Left lung (tissue), 10 donors: ENCODE data around the gene PLEKHG3. TPM values are rescaled to one million over a fixed set of nuclear protein-coding genes. Genes with fewer than 3 reads are reported as not detected.

Source experiments
- ATAC-seq: fragments of 200-7000 bp; cut with Tn5 transposase; one replicate; pipeline ENCODE4 v1.9.1; 2020; ENCODE audit warnings: moderate library complexity
- DNase-seq, 4 donors: peaks; one replicate each; pipeline ENCODE4 v3.0.0-alpha.2; 2013 to 2020
- H3K27ac ChIP-seq, 2 donors: fragments of 200-600 bp; sonication (generic) in 1 of 2; one replicate each; pipeline versions ENCODE4 v1.5.0 to v1.8.0; 2020 to 2021
- H3K27me3 ChIP-seq, 2 donors: fragments of 200-600 bp; sonication (generic) in 1 of 2; one replicate each; pipeline versions ENCODE4 v1.5.0 to v1.8.0; 2020 to 2021
- H3K36me3 ChIP-seq, 2 donors: fragments of 200-600 bp; sonication (generic) in 1 of 2; one replicate each; pipeline versions ENCODE4 v1.5.0 to v1.8.0; 2020 to 2021
- H3K4me1 ChIP-seq, 2 donors: fragments of 200-600 bp; one replicate each; pipeline ENCODE4 v1.8.0; 2021
- H3K4me3 ChIP-seq, 2 donors: fragments of 200-600 bp; sonication (generic) in 1 of 2; one replicate each; pipeline versions ENCODE4 v1.5.0 to v1.8.0; 2020 to 2021; ENCODE audit warnings: mild to moderate bottlenecking in 1 of 2
- H3K9me3 ChIP-seq, 2 donors: fragments of 200-600 bp; sonication (generic) in 1 of 2; one replicate each; pipeline versions ENCODE4 v1.5.0 to v1.8.0; 2020 to 2021
- CTCF ChIP-seq, 2 donors: fragments of 200-600 bp; sonication (generic) in 1 of 2; IDR thresholded peaks; one replicate each; pipeline versions ENCODE4 v1.5.0 to v1.8.0; 2021; ENCODE audit warnings: antibody characterized with exemption in 2 of 2
- intact Hi-C, 2 donors: fragments of 100-400 bp; cut with DNase I; formaldehyde crosslinking; loops; one replicate each; pipeline versions ENCODE4 v1.11.2 to v1.14.2; 2022
- polyA plus RNA-seq, 6 donors: library from polyadenylated mRNA; unstranded; fragments of 120-200 nt; gene quantifications; one replicate each; pipeline ENCODE4 v1.2.1, GENCODE V29; 2013; ENCODE audit not compliant: insufficient read length in 6 of 6
- total RNA-seq, 2 donors: library from RNA; stranded (reverse); fragmentation: NEBNext Ultra II Directional; extraction: Animal tissue kit (Norgen Biotek cat#: 25700); gene quantifications; one replicate each; pipeline ENCODE4 v1.2.1, GENCODE V29; 2021
- donor health status: DM: no; HTN: yes; CAD: no.
- donor health status: DM: no; HTN: no; CAD: no.

The PLEKHG3 gene
- total and polyA plus RNA-seq, 8 donors: 31.9 to 67.3 (median 56.0) TPM

GRCh38 chr14:64759555-64759938 is 55.3 kb downstream of the PLEKHG3 start:
- Histone ChIP-seq H3K9me3 (no peaks in the 10 kb centered on the region), H3K36me3 (no peaks in the 10 kb centered on the region), H3K27me3 (peaks cover 0 to 29% of the 10 kb centered on the region in 2 donors), H3K27ac (no peak overlapping the region), H3K4me1 (peaks cover 25 to 35% of the 10 kb centered on the region in 2 donors), H3K4me3 (no peak overlapping the region)
- DNase-seq (no peak), ATAC-seq (no peak)
- TF ChIP-seq CTCF (IDR thresholded peaks at IDR 0.05): no peak
- intact Hi-C loops: no loop called here

- H3K4me3 ChIP-seq: no peak overlapping the region
- peaks cover 0 to 26% of the 10 kb centered on the region in 2 donors for H3K27me3 ChIP-seq
- no peaks in the 10 kb centered on the region for H3K36me3 ChIP-seq
- no peak overlapping the region for H3K27ac ChIP-seq
- peaks cover 25 to 37% of the 10 kb centered on the region in 2 donors for H3K4me1 ChIP-seq
- DNase-seq: peak in 1 of 4 donors; percentile 26
- ATAC-seq: no peak
- no peaks in the 10 kb centered on the region for H3K9me3 ChIP-seq
- peak; percentile 35 to 75 for TF ChIP-seq CTCF (IDR thresholded peaks at IDR 0.05)
- intact Hi-C loops: loop anchor here in 1 of 2 donors (5.0 kb wide), 1 partner anchor 88 kb away; no protein-coding TSS in a partner anchor
Measured at GRCh38 chr14:64760146-64760755, 56.0 kb downstream of the PLEKHG3 start.

- Histone ChIP-seq H3K4me3 (no peak overlapping the region), H3K27ac (no peak overlapping the region), H3K27me3 (peaks cover 0 to 26% of the 10 kb centered on the region in 2 donors), H3K36me3 (no peaks in the 10 kb centered on the region), H3K9me3 (no peaks in the 10 kb centered on the region), H3K4me1 (peaks cover 25 to 37% of the 10 kb centered on the region in 2 donors)
- DNase-seq (peak in 1 of 4 donors; percentile 1), ATAC-seq (no peak)
- no peak for TF ChIP-seq CTCF (IDR thresholded peaks at IDR 0.05)
- intact Hi-C loops: loop anchor here in 1 of 2 donors (5.0 kb wide), 1 partner anchor 89 kb away; no protein-coding TSS in a partner anchor
Measured at GRCh38 chr14:64760916-64761315, 56.7 kb downstream of the PLEKHG3 start.

- H3K27ac ChIP-seq: no peak overlapping the region
- TF ChIP-seq CTCF (IDR thresholded peaks at IDR 0.05): no peak
- intact Hi-C loops: loop anchor here in 1 of 2 donors (5.0 kb wide), 1 partner anchor 89 kb away; no protein-coding TSS in a partner anchor
- H3K9me3 ChIP-seq: no peaks in the 10 kb centered on the region
- no peak for ATAC-seq
- H3K4me1 ChIP-seq: peaks cover 25 to 37% of the 10 kb centered on the region in 2 donors
- H3K36me3 ChIP-seq: no peaks in the 10 kb centered on the region
- DNase-seq: peak in 2 of 4 donors; percentile 24 to 40
- no peak overlapping the region for H3K4me3 ChIP-seq
- peaks cover 0 to 26% of the 10 kb centered on the region in 2 donors for H3K27me3 ChIP-seq
Measured at GRCh38 chr14:64761441-64762043, 57.3 kb downstream of the PLEKHG3 start.
